ENCODE results near the gene CPNE2.
"Not testable (repeated sequence)": the region's sequence is repeated elsewhere in the genome, so short reads cannot be mapped to it uniquely, and the experiment has no call there.

The CPNE2 gene

DNA sequence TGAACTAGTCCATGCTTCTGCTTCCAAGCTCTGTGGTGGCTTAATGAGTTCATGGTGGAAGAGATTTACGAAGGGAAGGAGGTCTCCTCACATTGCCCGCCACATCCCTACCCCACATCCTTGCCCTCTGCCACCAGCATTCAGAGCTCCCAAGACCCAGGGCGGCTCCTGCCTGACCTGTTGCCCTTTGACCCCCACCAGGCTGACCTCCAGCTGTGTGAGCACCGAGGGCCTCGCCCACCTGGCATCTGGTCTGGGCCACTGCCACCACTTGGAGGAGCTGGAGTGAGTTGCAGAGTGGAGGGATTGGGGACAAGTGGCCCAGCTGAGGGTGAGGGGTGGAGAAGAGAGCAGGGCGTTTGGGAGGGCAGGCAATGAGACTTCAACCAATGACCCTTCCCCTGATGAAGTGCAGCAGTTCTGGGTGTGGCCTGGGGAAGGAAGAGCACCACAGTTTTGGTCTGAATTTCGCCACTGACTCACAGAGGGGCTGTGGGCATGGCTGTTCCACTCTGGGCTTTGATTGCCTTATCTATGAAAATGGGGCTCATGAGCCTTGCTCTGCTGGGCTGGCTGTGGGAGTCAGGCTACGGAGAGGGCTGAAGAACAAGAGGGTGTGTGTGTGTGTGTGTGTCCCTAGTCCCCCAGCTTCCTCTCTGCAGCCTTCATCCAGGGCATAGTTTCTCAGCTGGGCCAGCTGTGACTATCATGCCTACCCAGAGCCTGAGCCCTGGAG is 22.6 kb upstream of the CPNE2 start:
- no peak for DNase-seq (ENCODE audit: low read depth in 2 of 2)

DNA sequence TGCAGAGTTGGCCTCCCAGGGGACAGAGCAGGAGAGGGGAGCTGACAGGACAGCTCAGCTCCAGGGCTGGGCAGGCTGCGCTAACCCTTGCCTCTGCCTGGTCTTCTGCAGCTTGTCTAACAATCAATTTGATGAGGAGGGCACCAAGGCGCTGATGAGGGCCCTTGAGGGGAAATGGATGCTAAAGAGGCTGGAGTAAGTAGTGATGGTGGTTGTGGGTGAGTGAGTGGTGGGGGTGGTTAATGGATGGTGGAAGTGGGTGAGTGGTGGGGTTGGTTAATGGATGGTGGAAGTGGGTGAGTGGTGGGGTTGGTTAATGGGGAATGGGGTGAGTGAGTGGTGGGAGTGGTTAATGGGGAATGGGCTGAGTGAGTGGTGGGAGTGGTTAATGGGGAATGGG is 22.0 kb upstream of the CPNE2 start:
- no peak for DNase-seq (ENCODE audit: low read depth in 2 of 2)

DNA sequence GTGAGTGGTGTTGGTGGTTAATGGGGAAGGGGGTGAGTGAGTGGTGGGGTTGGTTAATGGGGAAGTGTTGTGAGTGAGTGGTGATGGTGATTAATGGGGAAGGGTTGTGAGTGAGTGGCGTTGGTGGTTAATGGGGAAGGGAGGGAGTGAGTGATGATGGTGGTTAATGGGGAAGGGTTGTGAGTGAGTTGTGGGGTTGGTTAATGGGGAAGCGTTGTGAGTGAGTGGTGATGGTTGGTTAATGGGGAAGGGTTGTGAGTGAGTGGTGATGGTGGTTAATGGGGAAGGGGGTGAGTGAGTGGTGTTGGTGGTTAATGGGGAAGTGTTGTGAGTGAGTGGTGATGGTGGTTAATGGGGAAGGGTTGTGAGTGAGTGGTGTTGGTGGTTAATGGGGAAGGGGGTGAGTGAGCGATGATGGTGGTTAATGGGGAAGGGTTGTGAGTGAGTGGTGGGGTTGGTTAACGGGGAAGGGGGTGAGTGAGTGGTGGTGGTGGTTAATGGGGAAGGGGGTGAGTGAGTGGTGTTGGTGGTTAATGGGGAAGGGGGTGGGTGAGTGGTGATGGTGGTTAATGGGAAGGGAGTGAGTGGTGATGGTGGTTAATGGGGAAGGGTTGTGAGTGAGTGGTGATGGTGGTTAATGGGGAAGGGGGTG is 21.2 kb upstream of the CPNE2 start:
- not testable (repeated sequence) for DNase-seq (ENCODE audit: low read depth in 2 of 2)

DNA sequence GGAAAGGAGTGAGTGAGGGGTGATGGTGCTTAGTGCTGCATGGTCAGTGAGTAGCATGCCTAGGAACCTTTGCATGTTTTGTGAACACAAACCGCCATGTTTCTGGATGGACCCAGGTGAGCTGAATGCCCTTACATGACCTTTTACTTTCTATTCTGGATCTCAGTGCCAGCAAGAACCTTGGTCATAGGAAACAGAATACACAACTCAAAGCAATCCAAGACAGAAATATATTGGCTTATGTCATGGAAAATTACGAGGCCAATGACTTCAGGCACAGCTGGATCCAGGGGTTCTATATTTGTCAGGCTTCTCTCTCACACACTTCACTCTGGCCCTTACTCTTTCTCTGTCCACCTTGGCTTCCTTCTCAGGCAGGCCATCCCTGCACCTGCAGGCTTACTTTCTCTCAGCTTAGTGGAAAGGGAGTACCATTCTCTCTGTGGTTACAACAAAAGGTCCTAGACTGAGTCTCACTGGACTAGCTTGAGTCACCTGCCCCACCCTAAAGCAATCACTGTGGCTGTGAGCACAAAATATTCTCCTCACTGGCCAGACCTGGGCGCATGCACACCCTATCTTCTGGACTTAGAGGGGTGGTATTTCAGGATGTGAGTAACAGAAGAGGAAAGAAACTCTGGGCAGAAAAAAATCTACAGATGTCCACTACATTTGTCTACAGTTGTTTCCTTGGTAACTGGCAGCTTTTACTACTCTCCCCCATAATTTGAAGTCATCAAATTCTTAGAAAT is 20.4 kb upstream of the CPNE2 start:
- no peak for DNase-seq (ENCODE audit: low read depth in 2 of 2)

DNA sequence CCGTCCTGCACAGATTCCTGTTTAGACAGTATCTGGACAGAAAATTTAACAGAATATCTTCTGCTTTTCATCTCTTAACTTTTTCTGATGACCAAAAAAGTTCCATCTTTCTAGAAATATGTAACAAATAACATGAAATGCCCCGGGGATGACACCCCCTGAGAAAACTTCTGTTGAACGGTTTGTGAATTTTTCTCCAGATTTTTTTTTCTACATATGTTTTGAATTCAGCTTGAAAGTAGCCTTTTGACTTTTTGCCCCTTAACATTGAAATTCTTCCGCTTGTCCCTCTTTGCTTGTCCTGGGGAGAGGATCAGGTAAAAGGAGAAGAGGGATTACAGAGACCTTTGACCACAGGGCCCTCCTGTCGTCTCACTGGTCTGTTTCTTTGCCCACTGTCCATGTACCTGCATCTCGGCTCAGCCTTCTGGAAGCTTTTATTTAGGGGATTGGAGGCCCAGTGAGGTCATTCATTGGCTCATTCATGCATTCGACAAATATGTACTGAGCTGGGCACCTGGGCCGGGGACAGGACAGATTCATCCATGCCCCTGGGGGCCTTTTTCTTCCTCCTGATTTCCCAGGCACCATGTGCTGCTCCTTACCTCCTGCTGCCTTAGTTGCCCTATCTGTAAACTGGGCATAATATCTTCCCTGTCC is 19.6 kb upstream of the CPNE2 start:
- no peak for DNase-seq (ENCODE audit: low read depth in 2 of 2)

DNA sequence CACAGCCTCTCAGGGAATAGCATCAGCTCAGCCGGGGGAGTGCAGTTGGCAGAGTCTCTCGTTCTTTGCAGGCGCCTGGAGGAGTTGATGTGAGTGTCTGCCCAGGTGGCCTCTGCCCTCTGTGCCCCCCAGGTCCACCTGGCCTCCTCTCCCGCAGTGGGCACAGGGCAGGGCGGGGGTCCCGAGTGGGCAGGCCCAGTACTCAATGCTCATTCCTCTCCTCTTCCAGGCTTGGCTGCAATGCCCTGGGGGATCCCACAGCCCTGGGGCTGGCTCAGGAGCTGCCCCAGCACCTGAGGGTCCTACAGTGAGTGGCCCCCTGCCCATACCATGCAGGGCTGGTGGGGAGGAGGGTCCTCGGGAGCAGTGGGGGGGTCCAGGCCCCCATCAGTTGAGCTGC is 14.7 kb upstream of the CPNE2 start:
- no peak for DNase-seq (ENCODE audit: low read depth in 2 of 2)

DNA sequence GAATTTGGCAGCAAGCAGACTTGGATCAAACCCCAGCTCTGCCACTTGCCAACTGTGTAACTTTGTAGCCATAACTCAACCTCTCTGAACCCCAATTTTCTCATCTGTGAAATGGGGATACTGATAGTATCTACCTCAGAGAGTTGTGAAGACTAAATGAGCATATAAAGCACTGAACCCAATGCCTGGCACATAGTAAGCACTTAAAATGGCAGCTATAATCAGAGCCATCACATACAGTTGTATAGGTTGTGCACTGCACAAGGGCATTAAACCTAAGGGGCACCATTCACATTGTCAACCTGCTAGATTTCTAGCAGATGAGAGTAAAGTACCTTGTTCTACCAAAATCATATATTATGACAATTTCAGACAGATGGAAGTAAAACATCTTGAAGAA is 10.6 kb upstream of the CPNE2 start:
- DNase-seq (ENCODE audit: low read depth in 2 of 2): no peak

DNA sequence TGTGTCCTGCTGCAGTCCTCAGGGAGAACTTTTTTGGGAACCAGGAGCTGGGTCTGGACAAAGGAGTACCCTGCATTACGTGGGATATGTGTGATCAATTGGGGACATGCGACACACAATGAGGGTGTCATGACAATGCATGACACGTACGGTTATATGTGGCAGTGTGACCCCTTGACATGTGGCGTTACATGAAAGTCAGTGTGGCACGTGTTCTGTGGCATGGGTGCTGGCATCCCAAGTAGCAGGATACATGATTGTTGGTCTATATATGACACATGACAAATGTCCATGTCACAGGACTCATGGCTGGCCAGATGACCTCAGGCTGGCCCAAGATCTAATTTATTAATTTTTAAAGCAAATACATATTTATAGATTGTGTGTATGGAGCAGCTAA is 9.7 kb upstream of the CPNE2 start:
- no peak for DNase-seq (ENCODE audit: low read depth in 2 of 2)

DNA sequence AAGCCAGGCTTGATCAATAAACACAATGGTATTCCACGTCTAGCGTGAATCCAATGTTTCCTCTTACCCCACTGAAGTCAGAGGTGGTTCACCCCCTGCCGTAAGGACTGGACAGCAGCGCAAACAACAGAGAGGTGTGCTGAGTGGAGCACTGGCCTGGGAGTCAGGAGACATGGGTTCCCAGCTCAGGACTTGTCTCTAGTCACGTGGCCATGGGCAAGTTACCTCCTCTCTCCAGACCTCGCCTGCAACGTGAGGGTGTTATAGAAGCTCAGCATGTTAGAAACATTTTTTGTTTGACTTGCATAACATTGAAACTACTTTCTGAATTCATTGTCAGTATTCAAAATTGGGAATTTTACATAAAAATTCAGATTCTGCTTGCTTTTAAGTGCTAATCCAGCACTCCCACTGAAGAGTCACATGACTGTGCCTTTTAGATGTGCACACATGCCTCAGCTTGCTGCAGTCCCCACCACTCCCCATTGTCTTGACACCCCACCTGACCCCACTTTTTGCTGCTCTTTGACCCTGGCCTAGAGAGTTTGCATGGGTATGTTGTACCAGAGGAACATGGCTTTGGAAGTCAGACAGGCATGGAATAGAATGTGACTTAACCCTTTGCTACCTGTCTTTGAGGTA is 8.8 kb upstream of the CPNE2 start:
- DNase-seq (ENCODE audit: low read depth in 2 of 2): no peak

DNA sequence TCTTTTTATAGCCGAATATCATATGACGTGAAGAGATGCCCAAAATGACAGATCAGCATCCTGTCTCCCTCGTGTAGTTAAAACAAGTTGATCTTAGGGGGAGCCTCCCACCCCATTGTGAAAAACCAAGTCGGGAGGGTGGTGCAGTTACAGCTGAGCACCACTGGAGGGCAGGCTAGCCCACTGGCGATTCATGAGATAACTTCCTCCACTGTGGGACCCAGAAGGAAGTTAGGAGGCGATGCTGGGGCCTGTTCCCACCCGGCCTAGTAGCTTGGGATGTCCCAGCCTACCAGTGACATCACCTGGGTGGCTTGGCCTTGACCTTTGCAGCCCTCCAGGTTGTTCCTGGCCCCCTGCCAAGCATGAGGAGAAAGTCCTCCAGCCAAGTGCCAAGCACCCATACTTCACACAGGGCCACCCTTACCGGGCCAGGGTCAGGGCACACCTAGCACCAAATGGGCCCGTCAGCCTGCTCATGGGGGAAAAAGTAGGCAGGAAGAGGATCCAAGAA is 8.1 kb upstream of the CPNE2 start:
- DNase-seq (ENCODE audit: low read depth in 2 of 2): peak; percentile 41 to 70

DNA sequence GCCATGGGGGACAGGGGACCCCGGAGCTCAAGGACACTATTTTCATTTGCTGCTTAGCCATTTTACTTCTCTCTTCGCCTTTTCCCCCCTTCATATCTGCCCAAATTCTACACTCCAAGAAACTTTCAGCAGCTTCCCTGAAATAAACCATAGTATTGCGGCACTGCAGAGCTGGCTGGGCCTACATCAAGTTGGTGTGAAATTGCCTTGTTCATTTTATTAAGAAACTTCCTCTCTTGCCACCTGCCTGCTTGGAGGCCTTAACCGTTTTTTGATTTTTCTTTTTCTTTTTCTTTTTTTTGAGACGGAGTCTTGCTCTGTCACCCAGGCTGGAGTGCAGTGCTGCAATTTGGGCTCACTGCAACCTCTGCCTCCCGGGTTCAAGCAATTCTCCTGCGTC is 7.4 kb upstream of the CPNE2 start:
- DNase-seq (ENCODE audit: low read depth in 2 of 2): no peak

DNA sequence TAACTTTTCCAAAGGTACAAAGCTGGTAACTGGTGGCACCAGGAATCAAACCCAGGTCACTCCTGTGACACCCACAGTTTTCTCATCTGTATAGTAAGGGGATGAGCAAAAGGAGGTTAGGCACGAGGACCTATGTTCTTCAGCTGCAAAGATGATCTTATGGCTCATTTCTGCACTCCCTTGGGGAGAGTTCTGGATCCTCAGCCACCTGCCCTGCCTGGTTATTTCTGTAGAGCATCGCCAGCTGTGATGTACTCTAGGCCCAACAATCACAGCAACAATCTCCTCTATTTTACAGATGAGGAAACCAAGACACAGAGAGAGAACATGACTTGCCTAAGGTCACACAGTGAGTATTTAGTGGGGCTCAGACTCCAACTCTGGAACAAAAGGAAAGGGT is 5.4 kb upstream of the CPNE2 start:
- no peak for DNase-seq (ENCODE audit: low read depth in 2 of 2)

DNA sequence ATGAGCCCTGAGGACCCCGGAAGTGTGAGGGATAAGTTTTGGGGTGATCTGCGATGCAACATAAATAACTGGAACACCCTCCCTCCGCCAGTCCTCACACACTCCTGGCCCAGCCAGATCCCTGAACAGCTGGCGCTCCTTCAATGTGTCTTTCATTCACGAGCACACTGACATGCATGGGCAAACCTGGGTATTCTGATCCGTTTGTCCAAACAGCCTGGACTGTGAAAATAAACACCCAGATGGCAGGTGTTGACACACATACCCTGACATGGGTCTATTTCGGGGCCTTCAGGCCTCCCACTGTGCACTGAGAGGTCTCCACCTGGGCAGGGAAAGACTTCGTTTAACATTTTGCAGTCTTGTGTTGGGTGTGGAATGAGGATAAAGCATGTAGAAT is 3.0 kb upstream of the CPNE2 start:
- no peak for DNase-seq (ENCODE audit: low read depth in 2 of 2)

DNA sequence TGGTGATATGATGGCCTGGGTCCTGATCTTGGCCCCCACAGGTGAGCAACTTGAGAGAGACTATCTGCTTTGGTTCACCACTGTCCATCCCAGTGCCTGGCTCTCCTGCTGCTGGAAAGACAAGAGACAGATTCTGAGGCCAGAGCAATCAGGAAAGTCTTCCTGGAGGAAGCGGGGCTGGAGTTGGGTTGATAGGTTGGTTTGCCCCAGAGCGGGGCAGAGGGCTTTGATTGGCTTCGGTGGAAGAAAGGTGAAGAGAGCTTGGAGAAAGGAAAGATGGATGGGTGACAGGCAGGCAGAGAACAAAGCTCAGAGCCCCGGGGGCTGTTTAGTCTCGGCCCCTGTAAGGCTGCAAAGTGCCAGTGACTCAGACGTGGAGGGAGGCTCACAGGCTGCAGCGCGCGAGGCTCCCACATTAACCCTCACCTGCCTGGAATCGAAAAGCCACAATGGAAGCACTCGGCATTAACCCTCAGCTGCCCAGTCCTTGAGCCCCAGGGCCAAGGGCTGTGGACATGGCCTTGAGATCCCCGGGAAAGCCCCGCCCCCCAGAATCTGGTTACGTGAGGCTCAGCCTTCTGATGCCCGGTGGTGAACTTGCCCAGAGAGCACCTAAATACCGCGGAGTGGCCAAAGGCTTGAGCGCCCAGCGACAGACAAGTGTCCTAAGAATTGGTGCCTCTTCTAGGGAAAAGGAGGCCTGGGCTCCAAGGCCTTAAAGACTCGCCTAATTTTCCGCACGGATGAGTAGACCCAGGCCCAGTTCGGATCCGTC is 996 bp upstream of the CPNE2 start:
- DNase-seq (ENCODE audit: low read depth in 2 of 2): no peak

DNA sequence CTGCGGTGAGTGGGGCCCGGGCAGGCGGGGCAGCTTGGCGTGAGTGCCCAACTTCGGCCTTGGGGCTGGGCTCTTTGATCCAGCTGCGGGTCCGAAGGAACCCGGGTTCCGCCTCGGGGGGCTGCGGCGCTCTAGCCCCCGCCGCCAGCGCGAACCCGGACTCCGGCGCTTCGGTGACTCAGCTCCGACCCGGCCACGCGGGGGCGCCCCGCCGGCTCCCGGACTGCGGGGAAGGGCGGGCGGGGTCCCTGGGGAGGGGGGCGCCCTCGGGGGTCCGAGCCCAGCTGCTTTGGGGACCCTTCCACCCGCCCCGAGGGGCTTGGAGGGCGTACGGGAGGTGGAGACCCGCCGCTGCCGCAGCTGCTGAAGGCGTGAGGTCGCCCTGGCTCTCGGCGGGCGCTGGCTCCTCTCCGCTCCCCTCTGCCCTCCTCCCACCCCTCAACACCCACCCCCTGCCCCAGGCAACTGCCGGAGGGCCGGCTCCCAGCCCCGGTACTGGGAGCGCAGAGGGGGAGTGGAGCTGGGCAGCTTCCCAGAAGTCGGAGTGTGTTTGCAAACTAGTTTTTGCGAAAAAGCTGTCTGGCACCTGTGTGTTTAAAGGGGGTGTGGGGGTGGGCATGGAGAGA is 516 bp downstream of the CPNE2 start:
- peak in 1 of 2 donors; percentile 26 for DNase-seq (ENCODE audit: low read depth in 2 of 2)

DNA sequence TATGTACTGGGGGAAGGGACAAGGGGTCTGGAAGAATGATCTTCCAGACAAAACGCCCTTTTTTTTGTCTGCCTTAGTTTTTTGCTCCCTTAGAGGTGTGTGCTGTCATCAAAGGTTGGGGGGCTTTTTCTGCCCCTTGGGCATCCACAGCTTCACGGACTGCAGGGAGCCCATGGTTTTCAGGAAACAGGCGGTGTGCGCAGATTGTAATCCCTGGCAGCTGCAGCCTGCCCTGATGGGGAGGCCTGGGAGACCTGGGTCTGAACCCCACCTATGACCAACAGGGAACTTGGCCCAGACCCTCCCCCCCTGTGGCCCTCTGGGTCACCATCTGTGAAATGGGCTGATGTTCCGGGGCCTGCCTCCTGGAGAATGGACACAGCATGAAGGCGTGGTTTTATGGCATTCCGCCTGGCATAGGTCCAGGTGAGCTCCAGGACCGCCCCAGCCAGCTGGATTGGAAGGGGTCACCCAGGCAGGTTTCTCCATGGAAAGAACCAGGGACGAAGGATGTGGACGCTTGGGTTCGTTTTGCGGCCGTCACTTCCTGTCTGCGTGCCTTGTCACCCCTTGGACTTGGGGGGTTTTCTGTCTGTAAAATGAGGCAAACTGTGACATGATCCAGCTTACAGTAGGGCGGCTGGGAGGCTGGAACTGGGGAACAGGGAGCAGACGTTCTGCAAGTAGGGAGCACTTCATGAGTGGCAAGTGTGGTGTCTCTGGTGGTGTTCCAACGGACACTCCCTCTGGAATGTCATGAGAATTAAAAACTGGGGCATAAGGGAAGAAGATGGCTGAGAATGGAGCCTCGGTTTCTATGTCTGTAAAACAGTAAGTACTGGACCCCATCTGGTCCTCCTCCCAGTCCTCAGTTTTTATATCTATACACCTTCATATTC is 1.5 kb downstream of the CPNE2 start:
- no peak for DNase-seq (ENCODE audit: low read depth in 2 of 2)

DNA sequence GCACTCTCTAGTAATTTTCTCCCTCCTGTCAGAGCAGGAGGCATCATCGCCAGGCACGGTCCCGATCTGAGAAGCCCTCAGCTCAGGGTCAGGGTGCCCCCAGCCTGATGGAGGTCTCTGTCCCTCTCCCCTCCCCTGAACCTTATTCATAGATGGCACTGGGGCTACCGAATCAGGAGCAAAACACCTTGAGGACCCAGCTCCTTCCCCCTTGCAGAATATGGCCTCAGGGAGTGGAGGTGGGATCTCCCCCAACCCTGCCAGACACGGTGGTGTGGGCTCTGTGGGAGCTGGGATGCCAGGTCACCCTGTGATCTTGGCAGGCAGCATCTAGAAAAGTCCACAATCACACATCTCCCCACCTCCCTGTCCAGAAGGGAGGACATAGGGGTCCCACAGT is 2.5 kb downstream of the CPNE2 start:
- no peak for DNase-seq (ENCODE audit: low read depth in 2 of 2)

DNA sequence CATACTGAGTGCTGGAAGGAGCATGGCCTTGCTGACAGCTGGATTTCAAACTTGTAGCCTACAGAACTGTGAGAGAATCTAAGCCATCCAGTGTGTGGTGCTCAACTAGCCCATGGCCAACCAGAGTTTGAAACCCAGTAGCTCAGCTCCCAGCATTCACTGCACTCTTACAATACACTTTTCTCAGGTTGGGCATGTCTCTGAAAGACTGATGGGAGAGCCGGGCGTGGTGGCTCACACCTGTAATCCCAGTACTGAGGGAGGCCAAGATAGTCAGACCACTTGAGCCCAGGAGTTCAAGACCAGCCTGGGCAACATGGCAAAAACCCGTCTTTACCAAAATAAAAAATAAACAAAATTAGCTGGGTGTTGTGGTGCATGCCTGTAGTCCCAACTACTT is 3.8 kb downstream of the CPNE2 start:
- no peak for DNase-seq (ENCODE audit: low read depth in 2 of 2)

DNA sequence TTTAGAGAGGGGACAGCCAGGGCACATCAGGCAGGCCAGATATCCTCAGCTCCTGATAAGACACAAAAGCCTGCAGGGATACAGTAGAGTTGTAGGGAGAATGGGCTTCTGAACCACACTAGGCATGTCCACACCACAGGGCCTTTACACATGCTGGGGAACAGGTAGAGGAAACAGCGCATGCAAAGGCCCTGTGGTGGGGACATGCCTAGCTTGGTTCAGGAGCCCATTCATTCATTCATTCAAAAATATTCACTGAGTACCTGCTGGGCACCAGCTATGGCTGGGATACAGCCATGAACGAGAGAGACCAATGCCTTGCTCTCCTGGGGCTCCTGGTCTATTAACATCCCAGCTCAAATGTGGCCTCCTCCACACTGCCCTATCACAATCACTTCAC is 4.4 kb downstream of the CPNE2 start:
- no peak for DNase-seq (ENCODE audit: low read depth in 2 of 2)

Data from stimulated activated CD4-positive, alpha-beta T cell treated with anti-CD3 and anti-CD28 coated beads, Interleukin-15, amount 100 ng/mL, for 48 hours (primary cell).